Esophagus squamous epithelium (tissue), 5 donors: Measurements from ENCODE around the gene SBNO2. TPM values are rescaled to one million over a fixed set of nuclear protein-coding genes. Genes with fewer than 3 reads are reported as not detected.

Experiments used
- DNase-seq: peaks from one replicate; lab custom pipeline; 2025; lab: John Stamatoyannopoulos, UW
- H3K27ac ChIP-seq, 4 donors: fragments of 200-600 bp; sonication (generic); one replicate each; pipeline ENCODE4 v1.5.1; 2016 to 2019; ENCODE audit warnings: mild to moderate bottlenecking in 1 of 4
- H3K27me3 ChIP-seq, 4 donors: fragments of 200-600 bp; sonication (generic); 1 replicate in 3 of 4; 2 replicates in 1 of 4; pipeline versions ENCODE4 v1.5.1 to v1.6.0; 2017 to 2021; ENCODE audit warnings: antibody characterized with exemption in 1 of 4
- H3K36me3 ChIP-seq, 3 donors: fragments of 200-600 bp; sonication (generic); one replicate each; pipeline ENCODE4 v1.5.1; 2016 to 2019
- H3K4me1 ChIP-seq, 3 donors: fragments of 200-600 bp; sonication (generic); one replicate each; pipeline ENCODE4 v1.5.1; 2017 to 2019
- H3K4me3 ChIP-seq, 4 donors: fragments of 200-600 bp; sonication (generic); 1 replicate in 3 of 4; 2 replicates in 1 of 4; pipeline ENCODE4 v1.5.1; 2016 to 2019; ENCODE audit warnings: mild to moderate bottlenecking in 2 of 4, moderate library complexity in 1 of 4
- H3K9me3 ChIP-seq, 3 donors: fragments of 200-600 bp; sonication (generic); one replicate each; pipeline ENCODE4 v1.5.1; 2016 to 2019
- POLR2A ChIP-seq, 4 donors: fragments of 450-650 bp; IDR thresholded peaks; one replicate each; pipeline ENCODE4 v1.6.1; 2017; ENCODE audit warnings: antibody characterized with exemption in 4 of 4, mild to moderate bottlenecking in 4 of 4, moderate library complexity in 3 of 4
- WGBS, 2 donors: methylation state at CpG; one replicate each; pipeline ENCODE4 v1.1.5; 2018; 5-methylcytosine and 5-hydroxymethylcytosine counted together
- intact Hi-C: fragments of 100-400 bp; cut with DNase I; formaldehyde crosslinking; loops from one replicate; pipeline ENCODE4 v1.15.0; 2022
- total RNA-seq, 4 donors: library from RNA; depleted of rRNA; stranded (reverse); fragments of >200 nt; gene quantifications; one replicate each; pipeline ENCODE4 v1.1.0, GENCODE V29; 2016
- TF ChIP-seq, protein P1 (sequence below), 6 experiments: fragments of 450-650 bp in 4 of 6; fragments of 200-600 bp in 2 of 6; sonication (generic) in 2 of 6; IDR thresholded peaks; one replicate each; pipeline ENCODE4 v1.5.1; 2016 to 2019; ENCODE audit warnings: antibody characterized with exemption in 6 of 6, mild to moderate bottlenecking in 4 of 6, moderate library complexity in 4 of 6
- donor health status: DM: yes; HTN: yes; CAD: no.

The SBNO2 gene
- total RNA-seq, 4 donors from 2014 or later: 31.3 to 84.3 (median 68.3) TPM

DNA sequence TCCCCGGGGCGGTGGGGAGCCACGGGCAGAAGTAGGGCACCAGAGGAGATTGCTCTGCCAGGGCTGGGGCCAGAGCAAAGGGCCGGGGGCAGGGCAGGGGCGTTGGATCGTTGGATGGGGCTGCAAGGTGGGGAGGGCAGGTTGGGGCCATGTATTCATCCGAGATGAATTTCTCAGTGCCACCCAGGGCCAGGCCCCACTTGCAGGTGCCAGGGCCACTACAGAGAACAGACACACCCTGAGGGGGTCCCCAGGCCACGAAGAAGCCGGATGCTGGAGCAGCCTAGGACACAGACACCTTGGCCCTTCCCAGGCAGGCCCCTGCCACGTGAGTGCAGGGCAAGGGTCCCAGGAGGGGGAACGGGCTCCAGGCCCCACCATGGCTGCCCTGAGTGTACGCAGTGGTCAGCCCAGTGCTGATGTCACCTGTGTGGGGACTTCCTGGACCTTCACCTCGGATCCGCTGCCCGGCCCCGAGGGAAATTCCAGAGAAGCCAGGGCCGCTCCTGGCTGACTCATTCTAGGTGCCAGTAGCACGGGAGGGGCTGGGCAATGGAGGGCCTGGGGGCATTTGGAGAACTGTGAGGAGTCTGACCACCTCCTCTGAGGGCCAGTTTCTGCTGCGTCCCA is 9.6 kb upstream of the SBNO2 start:
- WGBS, 2 donors: 51 to 75% methylated on average over 4 to 5 of the region's 19 CpGs
- no peaks in the 10 kb centered on the region for H3K9me3 ChIP-seq
- peaks cover 28 to 59% (median 38%) of the 10 kb centered on the region in 3 donors for H3K4me1 ChIP-seq
- H3K4me3 ChIP-seq: no peak overlapping the region
- intact Hi-C loops: no loop called here
- H3K27ac ChIP-seq: peak overlapping the region; percentile 62 to 92 (median 88)
- H3K27me3 ChIP-seq: no peaks in the 10 kb centered on the region
- H3K36me3 ChIP-seq: no peaks in the 10 kb centered on the region
- DNase-seq: no peak
- TF ChIP-seq, protein P1, sequence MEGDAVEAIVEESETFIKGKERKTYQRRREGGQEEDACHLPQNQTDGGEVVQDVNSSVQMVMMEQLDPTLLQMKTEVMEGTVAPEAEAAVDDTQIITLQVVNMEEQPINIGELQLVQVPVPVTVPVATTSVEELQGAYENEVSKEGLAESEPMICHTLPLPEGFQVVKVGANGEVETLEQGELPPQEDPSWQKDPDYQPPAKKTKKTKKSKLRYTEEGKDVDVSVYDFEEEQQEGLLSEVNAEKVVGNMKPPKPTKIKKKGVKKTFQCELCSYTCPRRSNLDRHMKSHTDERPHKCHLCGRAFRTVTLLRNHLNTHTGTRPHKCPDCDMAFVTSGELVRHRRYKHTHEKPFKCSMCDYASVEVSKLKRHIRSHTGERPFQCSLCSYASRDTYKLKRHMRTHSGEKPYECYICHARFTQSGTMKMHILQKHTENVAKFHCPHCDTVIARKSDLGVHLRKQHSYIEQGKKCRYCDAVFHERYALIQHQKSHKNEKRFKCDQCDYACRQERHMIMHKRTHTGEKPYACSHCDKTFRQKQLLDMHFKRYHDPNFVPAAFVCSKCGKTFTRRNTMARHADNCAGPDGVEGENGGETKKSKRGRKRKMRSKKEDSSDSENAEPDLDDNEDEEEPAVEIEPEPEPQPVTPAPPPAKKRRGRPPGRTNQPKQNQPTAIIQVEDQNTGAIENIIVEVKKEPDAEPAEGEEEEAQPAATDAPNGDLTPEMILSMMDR (IDR thresholded peaks at IDR 0.05): no peak
- TF ChIP-seq POLR2A (IDR thresholded peaks at IDR 0.05): no peak

DNA sequence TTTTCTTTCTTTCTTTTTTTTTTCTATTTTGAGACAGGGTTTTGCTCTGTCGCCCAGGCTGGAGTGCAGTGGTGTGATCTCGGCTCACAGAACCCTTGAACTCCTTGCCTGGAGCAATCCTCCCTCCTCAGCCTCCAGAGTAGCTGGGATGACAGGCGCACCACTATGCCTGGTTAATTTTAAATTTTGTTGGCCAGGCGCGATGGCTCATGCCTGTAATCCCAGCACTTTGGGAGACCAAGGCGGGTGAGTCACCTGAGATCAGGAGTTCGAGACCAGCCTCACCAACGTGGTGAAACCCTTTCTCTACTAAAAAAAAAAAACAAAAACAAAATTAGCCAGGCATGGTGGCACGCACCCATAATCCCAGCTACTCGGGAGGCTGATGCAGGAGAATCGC is 8.7 kb upstream of the SBNO2 start:
- H3K9me3 ChIP-seq: no peaks in the 10 kb centered on the region
- H3K4me1 ChIP-seq: peaks cover 28 to 66% (median 44%) of the 10 kb centered on the region in 3 donors
- no peaks in the 10 kb centered on the region for H3K36me3 ChIP-seq
- intact Hi-C loops: no loop called here
- H3K4me3 ChIP-seq: no peak overlapping the region
- DNase-seq: no peak
- TF ChIP-seq, protein P1 (IDR thresholded peaks at IDR 0.05): no peak
- TF ChIP-seq POLR2A (IDR thresholded peaks at IDR 0.05): no peak
- H3K27ac ChIP-seq: peak overlapping the region in 3 of 4 donors; percentile 87 to 92 (median 88)
- H3K27me3 ChIP-seq: no peaks in the 10 kb centered on the region
- WGBS, 2 donors: 62 to 72% methylated on average over 6 to 8 of the region's 11 CpGs

DNA sequence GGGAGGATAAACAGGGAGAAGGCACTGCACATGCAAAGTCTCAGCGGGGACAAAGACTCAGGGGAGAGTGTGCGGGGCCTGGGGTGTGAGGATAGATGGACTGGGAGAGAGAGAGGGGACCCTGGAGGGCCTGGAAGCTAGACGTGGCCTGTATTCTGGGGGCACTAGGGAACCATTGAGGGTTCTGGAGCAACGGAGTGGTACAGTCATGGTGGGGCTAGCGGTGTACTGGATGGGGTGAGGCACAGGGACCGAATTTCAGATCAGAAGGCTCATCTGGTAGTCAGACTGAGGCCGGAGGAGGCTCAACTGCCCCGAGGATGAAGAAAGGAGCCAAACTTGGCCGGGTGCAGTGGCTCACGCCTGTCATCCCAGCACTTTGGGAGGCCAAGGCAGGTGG is 8.0 kb upstream of the SBNO2 start:
- H3K27ac ChIP-seq: peak overlapping the region; percentile 84 to 92 (median 88)
- intact Hi-C loops: no loop called here
- no peak for TF ChIP-seq POLR2A (IDR thresholded peaks at IDR 0.05)
- TF ChIP-seq, protein P1 (IDR thresholded peaks at IDR 0.05): no peak
- H3K4me3 ChIP-seq: no peak overlapping the region
- no peaks in the 10 kb centered on the region for H3K36me3 ChIP-seq
- DNase-seq: no peak
- whole genome bisulfite sequencing, 2 donors: 79% methylated on average over 5 to 10 of the region's 10 CpGs
- no peaks in the 10 kb centered on the region for H3K9me3 ChIP-seq
- H3K27me3 ChIP-seq: no peaks in the 10 kb centered on the region
- peaks cover 33 to 73% (median 51%) of the 10 kb centered on the region in 3 donors for H3K4me1 ChIP-seq

DNA sequence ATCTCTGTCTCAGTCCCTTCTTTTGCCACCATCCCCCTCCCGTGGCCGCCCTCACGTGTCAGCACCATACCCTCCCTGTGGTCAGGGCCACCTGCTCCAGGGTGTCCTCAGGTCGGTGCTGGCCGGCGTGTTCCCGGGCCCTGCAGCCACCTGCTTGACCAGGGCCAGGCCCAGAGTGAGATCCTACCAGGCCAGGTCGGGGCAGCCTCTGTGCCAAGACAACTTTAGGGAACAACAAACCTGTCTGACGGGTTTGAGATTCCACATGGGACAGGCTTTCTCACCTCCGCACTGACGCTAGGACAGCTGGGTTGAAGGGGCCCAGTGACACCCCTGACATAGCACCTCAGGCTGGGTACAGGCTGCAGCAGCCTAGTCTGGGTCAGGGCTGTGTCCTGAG is 7.5 kb upstream of the SBNO2 start:
- DNase-seq: no peak
- WGBS, 2 donors: 28 to 77% methylated on average over 4 to 7 of the region's 11 CpGs
- Histone ChIP-seq H3K4me1 (peaks cover 33 to 77% (median 55%) of the 10 kb centered on the region in 3 donors), H3K4me3 (no peak overlapping the region), H3K27me3 (no peaks in the 10 kb centered on the region), H3K9me3 (no peaks in the 10 kb centered on the region), H3K36me3 (no peaks in the 10 kb centered on the region), H3K27ac (peak overlapping the region; percentile 84 to 92 (median 88))
- TF ChIP-seq, protein P1 (IDR thresholded peaks at IDR 0.05): no peak
- TF ChIP-seq POLR2A (IDR thresholded peaks at IDR 0.05): no peak
- intact Hi-C loops: no loop called here

DNA sequence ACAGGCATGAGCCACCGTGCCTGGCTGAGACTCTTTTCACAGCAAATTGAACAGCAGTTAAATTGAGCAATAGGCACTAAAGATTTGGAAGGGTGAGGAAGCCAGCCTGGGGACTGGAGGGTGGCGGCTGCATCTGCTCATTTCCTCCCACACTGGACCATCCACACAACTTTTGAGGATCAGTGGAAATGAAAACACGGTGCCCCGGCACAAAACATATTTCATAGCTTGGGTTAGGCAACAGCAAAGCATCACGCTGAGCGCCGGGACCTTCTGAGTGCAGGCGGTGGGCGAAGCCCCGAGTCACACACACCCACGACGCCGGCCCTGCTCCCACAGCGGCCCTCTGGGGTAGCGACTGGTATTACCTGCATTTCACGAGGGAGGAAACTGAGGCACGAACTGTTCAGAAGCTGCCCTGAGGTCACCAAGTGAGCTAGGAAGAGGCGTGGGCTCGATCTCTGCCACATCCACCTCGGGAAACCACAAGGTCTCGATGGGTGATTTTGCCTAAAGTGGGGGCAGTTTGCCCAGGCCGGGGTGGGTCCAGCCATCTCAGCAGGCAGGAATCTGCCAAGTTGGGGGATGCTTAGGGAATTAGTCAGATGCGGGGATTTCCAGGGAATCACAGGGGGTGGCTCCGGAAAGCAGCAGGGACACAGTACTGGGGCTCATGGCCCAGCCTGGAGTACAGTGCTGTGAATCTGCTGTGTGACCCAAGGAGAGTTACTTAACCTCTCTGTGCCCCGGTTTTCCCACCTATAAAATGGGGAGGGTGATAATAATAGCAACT is 3.5 kb upstream of the SBNO2 start:
- Histone ChIP-seq H3K4me3 (peak overlapping the region in 1 of 4 donors; percentile 23), H3K4me1 (peaks cover 34 to 75% (median 41%) of the 10 kb centered on the region in 3 donors), H3K9me3 (no peaks in the 10 kb centered on the region), H3K36me3 (no peaks in the 10 kb centered on the region), H3K27ac (peak overlapping the region; percentile 77 to 89 (median 83)), H3K27me3 (no peaks in the 10 kb centered on the region)
- WGBS, 2 donors: 18 to 40% methylated on average over 5 to 23 of the region's 25 CpGs
- no peak for DNase-seq
- TF ChIP-seq POLR2A (IDR thresholded peaks at IDR 0.05): no peak
- TF ChIP-seq, protein P1 (IDR thresholded peaks at IDR 0.05): peak in 2 of 6 experiments; percentile 27 to 41
- intact Hi-C loops: no loop called here
